ENCODE results near the gene ANO2.

DNA sequence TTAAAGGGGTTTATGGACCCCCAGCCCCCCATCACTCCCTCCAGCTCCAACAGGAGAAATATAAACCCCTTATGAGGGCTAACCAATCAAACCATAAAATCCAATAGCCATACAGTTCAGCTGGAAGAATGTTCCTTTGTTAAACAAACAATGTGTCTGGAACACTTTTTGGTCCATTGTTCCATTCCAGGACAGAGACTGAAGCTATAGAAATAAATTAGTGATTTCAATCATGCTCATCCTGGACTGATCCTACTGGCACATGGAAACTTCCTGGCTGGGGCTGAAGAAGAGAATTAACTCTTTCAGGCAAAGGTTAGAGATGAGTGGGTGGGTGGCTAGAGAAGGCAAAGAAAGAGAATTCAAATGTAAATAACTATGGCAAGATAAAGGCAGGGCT lies 63.4 kb downstream of the ANO2 start:
- no peak for TF ChIP-seq POLR2A (IDR thresholded peaks at IDR 0.05; ENCODE audit: low read length)
- TF ChIP-seq GATA1 (IDR thresholded peaks at IDR 0.05; ENCODE audit: low read depth, low read length): no peak
